AG04450 (cell line): ENCODE data around the gene CFAP20DC. TPM values are rescaled to one million over a fixed set of nuclear protein-coding genes. Genes with fewer than 3 reads are reported as not detected.
"Not testable (repeated sequence)": the region's sequence is repeated elsewhere in the genome, so short reads cannot be mapped to it uniquely, and the experiment has no call there.

ENCODE experiments used
- CTCF ChIA-PET: fragments of 300-600, 350-600 bp; formaldehyde crosslinking; extraction: SDS; loops from one replicate; lab custom pipeline; 2022; ENCODE audit warnings: antibody characterized with exemption, inconsistent platforms; lab: Charles Lee
- POLR2A ChIA-PET: fragments of 350-600 bp; formaldehyde crosslinking; extraction: SDS; loops from one replicate; lab custom pipeline; 2021; ENCODE audit warnings: antibody characterized with exemption, inconsistent platforms; lab: Yijun Ruan, JAX
- DNase-seq: peaks from one replicate; pipeline ENCODE4 v3.0.0-alpha.2; 2011; ENCODE audit warnings: low read depth, low spot score
- H3K27ac ChIP-seq: one replicate; pipeline ENCODE4 v1.5.1; 2012; ENCODE audit warnings: low read depth, low read length, control low read depth
- H3K27me3 ChIP-seq: one replicate; pipeline ENCODE4 v1.6.0; 2012; ENCODE audit warnings: low read length; ENCODE audit not compliant: control insufficient read depth, insufficient read depth
- H3K4me3 ChIP-seq: 2 replicates; pipeline ENCODE4 v1.5.1; 2011; ENCODE audit warnings: mild to moderate bottlenecking, low read depth, low read length, control low read depth
- H3K9me3 ChIP-seq: 2 replicates; pipeline ENCODE4 v1.5.1; 2012; ENCODE audit warnings: low read length; ENCODE audit not compliant: control insufficient read depth, insufficient read depth
- CTCF ChIP-seq: IDR thresholded peaks from 2 replicates; pipeline ENCODE4 v1.5.1; 2011; ENCODE audit warnings: low read depth, low read length, control low read depth, inconsistent platforms
- polyA plus RNA-seq: library from polyadenylated mRNA; depleted of rRNA; stranded (reverse); fragments of >200 nt; gene quantifications from 2 replicates; pipeline ENCODE4 v1.2.3, GENCODE V29; 2011

The CFAP20DC gene
- polyA plus RNA-seq, 1 experiment, result 3.5 TPM

- DNase-seq, result no peak
- ChIA-PET POLR2A (no interaction called here), CTCF (interaction anchor here (0.7 kb wide), 1 partner anchor 1171 kb away, joined by 3 read pairs; no protein-coding TSS in a partner anchor)
- TF ChIP-seq CTCF, result no peak
- H3K27ac ChIP-seq, result no peak overlapping the region
- no peak overlapping the region for H3K4me3 ChIP-seq
- no peaks in the 10 kb centered on the region for H3K9me3 ChIP-seq
- no peaks in the 10 kb centered on the region for H3K27me3 ChIP-seq
These were observed 345.1 kb downstream of the CFAP20DC start for GRCh38 chr3:58704745-58705144.

GRCh38 chr3:58704304-58704703 lies 345.5 kb downstream of the CFAP20DC start:
- H3K9me3 ChIP-seq, H3K4me3 ChIP-seq, H3K27ac ChIP-seq, POLR2A ChIA-PET, DNase-seq, H3K27me3 ChIP-seq: not testable (repeated sequence)
- CTCF ChIA-PET, result interaction anchor here (0.7 kb wide), 1 partner anchor 1172 kb away, joined by 3 read pairs; no protein-coding TSS in a partner anchor

- no peak overlapping the region for H3K27ac ChIP-seq
- TF ChIP-seq CTCF, result no peak
- no peak overlapping the region for H3K4me3 ChIP-seq
- no peaks in the 10 kb centered on the region for H3K27me3 ChIP-seq
- POLR2A ChIA-PET, result no interaction called here
- CTCF ChIA-PET, result no interaction called here
- no peaks in the 10 kb centered on the region for H3K9me3 ChIP-seq
- DNase-seq, result no peak
These were observed 351.6 kb downstream of the CFAP20DC start for GRCh38 chr3:58698246-58698645.

GRCh38 chr3:58697561-58697960 lies 352.3 kb downstream of the CFAP20DC start:
- Histone ChIP-seq H3K4me3 (no peak overlapping the region), H3K27me3 (no peaks in the 10 kb centered on the region), H3K9me3 (no peaks in the 10 kb centered on the region), H3K27ac (no peak overlapping the region)
- CTCF ChIA-PET, result no interaction called here
- POLR2A ChIA-PET, result no interaction called here
- no peak for TF ChIP-seq CTCF
- DNase-seq, result no peak

- POLR2A ChIA-PET, CTCF ChIA-PET: not testable (repeated sequence)
These were observed 353.0 kb downstream of the CFAP20DC start for GRCh38 chr3:58696813-58697212.

GRCh38 chr3:58696093-58696492 lies 353.7 kb downstream of the CFAP20DC start:
- Histone ChIP-seq H3K27ac (no peak overlapping the region), H3K9me3 (peaks cover 4% of the 10 kb centered on the region), H3K27me3 (no peaks in the 10 kb centered on the region), H3K4me3 (no peak overlapping the region)
- POLR2A ChIA-PET, result no interaction called here
- CTCF ChIA-PET, result no interaction called here
- no peak for DNase-seq
- no peak for TF ChIP-seq CTCF

More at GRCh38 chr3:58696813-58697212, 353.0 kb downstream of the CFAP20DC start:
- not testable (repeated sequence) for H3K27me3 ChIP-seq, DNase-seq, H3K27ac ChIP-seq, H3K4me3 ChIP-seq, H3K9me3 ChIP-seq

GRCh38 chr3:58695284-58695683 lies 354.5 kb downstream of the CFAP20DC start:
- POLR2A ChIA-PET, H3K27ac ChIP-seq, DNase-seq, H3K9me3 ChIP-seq, H3K27me3 ChIP-seq, CTCF ChIA-PET, H3K4me3 ChIP-seq: not testable (repeated sequence)
